HG03575 (cell line): ENCODE data around the gene DUSP1.
"Not testable (repeated sequence)": the region's sequence is repeated elsewhere in the genome, so short reads cannot be mapped to it uniquely, and the experiment has no call there.

Source experiments
- ATAC-seq: cut with Tn5 transposase; IDR thresholded peaks from one replicate; pipeline ENCODE4 v1.9.1; 2021; ENCODE audit not compliant: unreplicated experiment, insufficient number of reproducible peaks, low FRiP score; ENCODE audit errors: extremely low read depth

DUSP1 gene

GRCh38 chr5:172783319-172783718, 12.3 kb upstream of the DUSP1 start:
- not testable (repeated sequence) for ATAC-seq

GRCh38 chr5:172782169-172783039, 11.4 kb upstream of the DUSP1 start:
- ATAC-seq = no peak

GRCh38 chr5:172779691-172780341, 8.8 kb upstream of the DUSP1 start:
- ATAC-seq = no peak

GRCh38 chr5:172777881-172778814, 7.2 kb upstream of the DUSP1 start:
- ATAC-seq = no peak

- ATAC-seq = no peak
Measured at GRCh38 chr5:172776235-172776594, 5.2 kb upstream of the DUSP1 start.

- no peak for ATAC-seq
Measured at GRCh38 chr5:172775326-172776234, 4.6 kb upstream of the DUSP1 start.

GRCh38 chr5:172774561-172775315, 3.7 kb upstream of the DUSP1 start:
- ATAC-seq = no peak

GRCh38 chr5:172773481-172774469, 2.8 kb upstream of the DUSP1 start:
- ATAC-seq = no peak

GRCh38 chr5:172772112-172772906, 1.3 kb upstream of the DUSP1 start:
- ATAC-seq = no peak

- ATAC-seq = no peak
Measured at GRCh38 chr5:172771439-172772111, 580 bp upstream of the DUSP1 start.

GRCh38 chr5:172770374-172770674, 671 bp downstream of the DUSP1 start:
- ATAC-seq = no peak

- no peak for ATAC-seq
Measured at GRCh38 chr5:172769616-172770373, 1.2 kb downstream of the DUSP1 start.

GRCh38 chr5:172769342-172769615, 1.7 kb downstream of the DUSP1 start:
- no peak for ATAC-seq

- no peak for ATAC-seq
Measured at GRCh38 chr5:172768573-172769341, 2.2 kb downstream of the DUSP1 start.
